ENCODE data around the gene PDE8B.

Gene PDE8B

GRCh38 chr5:77369566-77369965 lies 159.1 kb downstream of the PDE8B start:
- Histone ChIP-seq H4K91ac (ENCODE audit: low read depth, low read length) (no peak overlapping the region), H2AFZ (ENCODE audit: insufficient read depth, low read length, poor library complexity) (no peak overlapping the region), H2BK12ac (ENCODE audit: low read length) (no peak overlapping the region), H2BK5ac (ENCODE audit: low read depth, low read length, poor library complexity) (no peak overlapping the region), H3K4ac (ENCODE audit: low read depth, low read length) (no peak overlapping the region), H3K14ac (ENCODE audit: low read length) (no peak overlapping the region), H3K27me3 (ENCODE audit: insufficient read depth, low read length) (no peaks in the 10 kb centered on the region), H3K9me3 (ENCODE audit: insufficient read depth, low read depth, low read length) (no peaks in the 10 kb centered on the region), H3K27ac (ENCODE audit: low read depth, low read length) (no peak overlapping the region), H3K4me2 (ENCODE audit: low read length) (no peak overlapping the region), H3K9ac (ENCODE audit: low read length) (no peak overlapping the region), H3K4me3 (ENCODE audit: low read depth, low read length) (no peak overlapping the region), H4K12ac (ENCODE audit: low read depth, low read length) (no peak overlapping the region), H3K79me1 (ENCODE audit: low read length) (no peaks in the 10 kb centered on the region), H3K23ac (ENCODE audit: low read length) (no peak overlapping the region), H4K8ac (ENCODE audit: low read depth, low read length) (no peak overlapping the region), H2BK120ac (ENCODE audit: insufficient read depth, low read length, poor library complexity) (no peak overlapping the region), H3K18ac (ENCODE audit: low read length) (no peak overlapping the region), H3K36me3 (ENCODE audit: control insufficient read depth in 1 of 2, insufficient read depth in 2 of 2, low read length in 2 of 2) (no peaks in the 10 kb centered on the region), H3K4me1 (ENCODE audit: control insufficient read depth in 1 of 2, insufficient read depth in 2 of 2, low read length in 2 of 2) (no peaks in the 10 kb centered on the region), H3K79me2 (ENCODE audit: control insufficient read depth, insufficient read depth, low read length, poor library complexity) (no peaks in the 10 kb centered on the region), H2AK5ac (ENCODE audit: low read length) (no peak overlapping the region)
- no CpG with 5 or more reads among the region's 2 CpGs for WGBS (ENCODE audit: extremely low coverage, insufficient coverage, insufficient read length)
- DNase-seq = no peak

GRCh38 chr5:77374686-77375085 lies 164.2 kb downstream of the PDE8B start:
- no peak overlapping the region for H2BK12ac ChIP-seq (ENCODE audit: low read length)
- H3K4ac ChIP-seq (ENCODE audit: low read depth, low read length) = no peak overlapping the region
- no peak overlapping the region for H3K14ac ChIP-seq (ENCODE audit: low read length)
- H2AFZ ChIP-seq (ENCODE audit: insufficient read depth, low read length, poor library complexity) = no peak overlapping the region
- no peak overlapping the region for H3K4me3 ChIP-seq (ENCODE audit: low read depth, low read length)
- H3K27me3 ChIP-seq (ENCODE audit: insufficient read depth, low read length) = no peaks in the 10 kb centered on the region
- no peak overlapping the region for H3K4me2 ChIP-seq (ENCODE audit: low read length)
- H3K79me1 ChIP-seq (ENCODE audit: low read length) = no peaks in the 10 kb centered on the region
- no peaks in the 10 kb centered on the region for H3K79me2 ChIP-seq (ENCODE audit: control insufficient read depth, insufficient read depth, low read length, poor library complexity)
- WGBS (ENCODE audit: extremely low coverage, insufficient coverage, insufficient read length) = no CpG with 5 or more reads among the region's 3 CpGs
- H4K12ac ChIP-seq (ENCODE audit: low read depth, low read length) = no peak overlapping the region
- no peak overlapping the region for H2BK5ac ChIP-seq (ENCODE audit: low read depth, low read length, poor library complexity)
- no peaks in the 10 kb centered on the region for H3K36me3 ChIP-seq (ENCODE audit: control insufficient read depth in 1 of 2, insufficient read depth in 2 of 2, low read length in 2 of 2)
- no peak for DNase-seq
- H4K91ac ChIP-seq (ENCODE audit: low read depth, low read length) = no peak overlapping the region
- no peak overlapping the region for H3K18ac ChIP-seq (ENCODE audit: low read length)
- no peak overlapping the region for H3K23ac ChIP-seq (ENCODE audit: low read length)
- H2BK120ac ChIP-seq (ENCODE audit: insufficient read depth, low read length, poor library complexity) = no peak overlapping the region
- H4K8ac ChIP-seq (ENCODE audit: low read depth, low read length) = no peak overlapping the region
- H3K4me1 ChIP-seq (ENCODE audit: control insufficient read depth in 1 of 2, insufficient read depth in 2 of 2, low read length in 2 of 2) = no peaks in the 10 kb centered on the region
- no peak overlapping the region for H3K9ac ChIP-seq (ENCODE audit: low read length)
- no peak overlapping the region for H3K27ac ChIP-seq (ENCODE audit: low read depth, low read length)
- H3K9me3 ChIP-seq (ENCODE audit: insufficient read depth, low read depth, low read length) = no peaks in the 10 kb centered on the region
- no peak overlapping the region for H2AK5ac ChIP-seq (ENCODE audit: low read length)

- no peak overlapping the region for H3K27ac ChIP-seq (ENCODE audit: low read depth, low read length)
- H3K23ac ChIP-seq (ENCODE audit: low read length) = no peak overlapping the region
- no peaks in the 10 kb centered on the region for H3K79me2 ChIP-seq (ENCODE audit: control insufficient read depth, insufficient read depth, low read length, poor library complexity)
- no peak overlapping the region for H4K91ac ChIP-seq (ENCODE audit: low read depth, low read length)
- H2BK5ac ChIP-seq (ENCODE audit: low read depth, low read length, poor library complexity) = no peak overlapping the region
- no peak overlapping the region for H2BK120ac ChIP-seq (ENCODE audit: insufficient read depth, low read length, poor library complexity)
- no peaks in the 10 kb centered on the region for H3K27me3 ChIP-seq (ENCODE audit: insufficient read depth, low read length)
- WGBS (ENCODE audit: extremely low coverage, insufficient coverage, insufficient read length) = no CpG with 5 or more reads among the region's 5 CpGs
- no peak overlapping the region for H2AFZ ChIP-seq (ENCODE audit: insufficient read depth, low read length, poor library complexity)
- no peak overlapping the region for H3K9ac ChIP-seq (ENCODE audit: low read length)
- H2BK12ac ChIP-seq (ENCODE audit: low read length) = no peak overlapping the region
- H4K12ac ChIP-seq (ENCODE audit: low read depth, low read length) = no peak overlapping the region
- H2AK5ac ChIP-seq (ENCODE audit: low read length) = no peak overlapping the region
- no peaks in the 10 kb centered on the region for H3K4me1 ChIP-seq (ENCODE audit: control insufficient read depth in 1 of 2, insufficient read depth in 2 of 2, low read length in 2 of 2)
- H3K4ac ChIP-seq (ENCODE audit: low read depth, low read length) = no peak overlapping the region
- DNase-seq = no peak
- H4K8ac ChIP-seq (ENCODE audit: low read depth, low read length) = no peak overlapping the region
- H3K18ac ChIP-seq (ENCODE audit: low read length) = no peak overlapping the region
- no peak overlapping the region for H3K4me3 ChIP-seq (ENCODE audit: low read depth, low read length)
- peaks cover 3% of the 10 kb centered on the region for H3K9me3 ChIP-seq (ENCODE audit: insufficient read depth, low read depth, low read length)
- H3K4me2 ChIP-seq (ENCODE audit: low read length) = no peak overlapping the region
- H3K14ac ChIP-seq (ENCODE audit: low read length) = no peak overlapping the region
- H3K79me1 ChIP-seq (ENCODE audit: low read length) = no peaks in the 10 kb centered on the region
- H3K36me3 ChIP-seq (ENCODE audit: control insufficient read depth in 1 of 2, insufficient read depth in 2 of 2, low read length in 2 of 2) = no peaks in the 10 kb centered on the region
Observed at GRCh38 chr5:77376609-77377300, 166.3 kb downstream of the PDE8B start.

- H3K4me1 ChIP-seq (ENCODE audit: control insufficient read depth in 1 of 2, insufficient read depth in 2 of 2, low read length in 2 of 2) = no peaks in the 10 kb centered on the region
- H3K4me3 ChIP-seq (ENCODE audit: low read depth, low read length) = no peak overlapping the region
- H3K79me2 ChIP-seq (ENCODE audit: control insufficient read depth, insufficient read depth, low read length, poor library complexity) = no peaks in the 10 kb centered on the region
- H3K9me3 ChIP-seq (ENCODE audit: insufficient read depth, low read depth, low read length) = peaks cover 3% of the 10 kb centered on the region
- H3K4me2 ChIP-seq (ENCODE audit: low read length) = no peak overlapping the region
- H3K14ac ChIP-seq (ENCODE audit: low read length) = no peak overlapping the region
- H3K4ac ChIP-seq (ENCODE audit: low read depth, low read length) = no peak overlapping the region
- H2BK12ac ChIP-seq (ENCODE audit: low read length) = no peak overlapping the region
- no peak overlapping the region for H3K9ac ChIP-seq (ENCODE audit: low read length)
- no peak overlapping the region for H4K91ac ChIP-seq (ENCODE audit: low read depth, low read length)
- H2AK5ac ChIP-seq (ENCODE audit: low read length) = no peak overlapping the region
- no peak overlapping the region for H3K23ac ChIP-seq (ENCODE audit: low read length)
- no peak overlapping the region for H4K12ac ChIP-seq (ENCODE audit: low read depth, low read length)
- no peak overlapping the region for H2BK120ac ChIP-seq (ENCODE audit: insufficient read depth, low read length, poor library complexity)
- no peak overlapping the region for H2BK5ac ChIP-seq (ENCODE audit: low read depth, low read length, poor library complexity)
- DNase-seq = no peak
- H3K79me1 ChIP-seq (ENCODE audit: low read length) = no peaks in the 10 kb centered on the region
- H3K36me3 ChIP-seq (ENCODE audit: control insufficient read depth in 1 of 2, insufficient read depth in 2 of 2, low read length in 2 of 2) = no peaks in the 10 kb centered on the region
- H2AFZ ChIP-seq (ENCODE audit: insufficient read depth, low read length, poor library complexity) = no peak overlapping the region
- H3K27me3 ChIP-seq (ENCODE audit: insufficient read depth, low read length) = no peaks in the 10 kb centered on the region
- no peak overlapping the region for H4K8ac ChIP-seq (ENCODE audit: low read depth, low read length)
- no peak overlapping the region for H3K27ac ChIP-seq (ENCODE audit: low read depth, low read length)
- WGBS (ENCODE audit: extremely low coverage, insufficient coverage, insufficient read length) = no CpG with 5 or more reads among the region's 6 CpGs
- no peak overlapping the region for H3K18ac ChIP-seq (ENCODE audit: low read length)
Observed at GRCh38 chr5:77379558-77380061, 169.1 kb downstream of the PDE8B start.

All from trophoblast cell (in vitro differentiated cells and primary cell).